ENCODE data around the gene DLGAP1. TPM values are rescaled to one million over a fixed set of nuclear protein-coding genes. Genes with fewer than 3 reads are reported as not detected.

DLGAP1 gene
- total and polyA plus RNA-seq, 9 donors = 2.0 to 42.7 (median 3.8) TPM

GRCh38 chr18:3757361-3757760, 697.7 kb downstream of the DLGAP1 start:
- WGBS, 3 donors = 91 to 93% (median 92%) methylated on average over 3 of the region's 3 CpGs
- Histone ChIP-seq H3K27me3 (no peaks in the 10 kb centered on the region), H3K36me3 (no peaks in the 10 kb centered on the region), H3K4me1 (ENCODE audit: insufficient read depth) (no peaks in the 10 kb centered on the region), H3K4me3 (no peak overlapping the region), H3K27ac (no peak overlapping the region), H3K9me3 (no peaks in the 10 kb centered on the region)
- TF ChIP-seq EP300 (IDR thresholded peaks at IDR 0.05) (no peak), POLR2A (IDR thresholded peaks at IDR 0.05) (no peak), CTCF (IDR thresholded peaks at IDR 0.05) (no peak)
- no peak for DNase-seq
- intact Hi-C loops (cut with DNase I) = no loop called here

GRCh38 chr18:3753106-3753505, 702.0 kb downstream of the DLGAP1 start:
- Histone ChIP-seq H3K36me3 (no peaks in the 10 kb centered on the region), H3K4me3 (no peak overlapping the region), H3K9me3 (no peaks in the 10 kb centered on the region), H3K27me3 (no peaks in the 10 kb centered on the region), H3K4me1 (ENCODE audit: insufficient read depth) (no peaks in the 10 kb centered on the region), H3K27ac (no peak overlapping the region)
- DNase-seq = no peak
- TF ChIP-seq CTCF (IDR thresholded peaks at IDR 0.05) = no peak
- no peak for TF ChIP-seq POLR2A (IDR thresholded peaks at IDR 0.05)
- TF ChIP-seq EP300 (IDR thresholded peaks at IDR 0.05) = no peak
- intact Hi-C loops (cut with DNase I) = no loop called here
- 76 to 82% (median 78%) methylated on average over 4 of the region's 4 CpGs for WGBS, 3 donors

GRCh38 chr18:3748086-3748485, 707.0 kb downstream of the DLGAP1 start:
- H3K9me3 ChIP-seq = no peaks in the 10 kb centered on the region
- no peaks in the 10 kb centered on the region for H3K27me3 ChIP-seq
- H3K4me3 ChIP-seq = no peak overlapping the region
- H3K27ac ChIP-seq = no peak overlapping the region
- intact Hi-C loops (cut with DNase I) = no loop called here
- H3K36me3 ChIP-seq = no peaks in the 10 kb centered on the region
- DNase-seq = no peak
- WGBS, 3 donors = 67 to 97% (median 93%) methylated on average over 3 of the region's 3 CpGs
- H3K4me1 ChIP-seq (ENCODE audit: insufficient read depth) = no peaks in the 10 kb centered on the region
- no peak for TF ChIP-seq POLR2A (IDR thresholded peaks at IDR 0.05)

- Histone ChIP-seq H3K27ac (no peak overlapping the region), H3K4me1 (ENCODE audit: insufficient read depth) (no peaks in the 10 kb centered on the region), H3K4me3 (no peak overlapping the region), H3K27me3 (no peaks in the 10 kb centered on the region), H3K36me3 (no peaks in the 10 kb centered on the region), H3K9me3 (no peaks in the 10 kb centered on the region)
- 35 to 44% (median 36%) methylated on average over 14 of the region's 14 CpGs for WGBS, 3 donors
- intact Hi-C loops (cut with DNase I) = no loop called here
- peak; percentile 33 for TF ChIP-seq EP300 (IDR thresholded peaks at IDR 0.05)
- TF ChIP-seq CTCF (IDR thresholded peaks at IDR 0.05) = no peak
- no peak for TF ChIP-seq POLR2A (IDR thresholded peaks at IDR 0.05)
- DNase-seq = peak in 1 of 5 donors; percentile 24
Measured at GRCh38 chr18:3747176-3747973, 707.7 kb downstream of the DLGAP1 start.

GRCh38 chr18:3742541-3742940, 712.6 kb downstream of the DLGAP1 start:
- no peak for DNase-seq
- Histone ChIP-seq H3K4me3 (no peak overlapping the region), H3K9me3 (no peaks in the 10 kb centered on the region), H3K4me1 (ENCODE audit: insufficient read depth) (no peaks in the 10 kb centered on the region), H3K27ac (no peak overlapping the region), H3K27me3 (no peaks in the 10 kb centered on the region), H3K36me3 (no peaks in the 10 kb centered on the region)
- intact Hi-C loops (cut with DNase I) = no loop called here
- TF ChIP-seq EP300 (IDR thresholded peaks at IDR 0.05) = no peak
- TF ChIP-seq POLR2A (IDR thresholded peaks at IDR 0.05) = no peak
- no peak for TF ChIP-seq CTCF (IDR thresholded peaks at IDR 0.05)
- 0 to 77% (median 68%) methylated on average over 1 of the region's 1 CpG for whole genome bisulfite sequencing, 3 donors
